Spleen (tissue), 7 donors: ENCODE measurements around the gene CDC42EP2.

Source experiments
- POLR2A ChIP-seq, 3 donors: fragments of 450-650 bp; IDR thresholded peaks; one replicate each; pipeline ENCODE4 v1.5.1; 2017; ENCODE audit warnings: antibody characterized with exemption in 3 of 3, mild to moderate bottlenecking in 1 of 3
- POLR2AphosphoS5 ChIP-seq, 3 donors: sonication (generic); formaldehyde crosslinking; IDR thresholded peaks; one replicate each; pipeline ENCODE4 v1.5.1; 2017; ENCODE audit warnings: antibody characterized with exemption in 3 of 3
- TF ChIP-seq, protein P1 (sequence below), 11 experiments: fragments of 200-600 bp in 7 of 11; fragments of 450-650 bp in 4 of 11; sonication (generic) in 4 of 11; IDR thresholded peaks in 8 of 11; conservative IDR thresholded peaks in 3 of 11; 1 replicate in 7 of 11; 2 replicates in 4 of 11; pipeline versions ENCODE4 v1.4.0 to v1.8.0; 2016 to 2021; ENCODE audit warnings: antibody characterized with exemption in 11 of 11, inconsistent platforms in 4 of 11, mild to moderate bottlenecking in 1 of 11
- donor health status: DM: no; HTN: no; CAD: no; lungs with moderate emphysema.
- donor health status: DM: no; HTN: no; CAD: no.
- donor health status: DM: no; HTN: no; CAD: no.

DNA sequence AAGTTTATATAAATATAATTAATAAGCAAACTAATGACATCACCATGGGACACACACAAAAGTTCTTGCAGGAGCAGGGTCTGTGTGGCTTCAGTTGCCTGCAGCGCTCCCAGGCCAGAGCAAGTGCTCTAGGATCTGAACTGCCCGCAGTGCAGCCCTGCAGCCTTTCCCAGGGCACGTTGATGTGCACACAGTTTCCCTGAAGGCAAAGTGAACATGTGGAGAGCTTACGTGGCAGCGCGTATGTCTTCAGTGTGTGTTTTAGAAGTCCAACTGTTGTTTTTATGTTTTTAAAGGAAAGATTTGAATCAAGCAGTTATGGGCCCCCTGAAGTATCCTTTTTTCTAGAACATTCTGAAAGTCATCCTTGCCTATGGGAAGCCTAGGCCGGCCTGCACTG is 38.7 kb downstream of the CDC42EP2 start:
- TF ChIP-seq, protein P1, sequence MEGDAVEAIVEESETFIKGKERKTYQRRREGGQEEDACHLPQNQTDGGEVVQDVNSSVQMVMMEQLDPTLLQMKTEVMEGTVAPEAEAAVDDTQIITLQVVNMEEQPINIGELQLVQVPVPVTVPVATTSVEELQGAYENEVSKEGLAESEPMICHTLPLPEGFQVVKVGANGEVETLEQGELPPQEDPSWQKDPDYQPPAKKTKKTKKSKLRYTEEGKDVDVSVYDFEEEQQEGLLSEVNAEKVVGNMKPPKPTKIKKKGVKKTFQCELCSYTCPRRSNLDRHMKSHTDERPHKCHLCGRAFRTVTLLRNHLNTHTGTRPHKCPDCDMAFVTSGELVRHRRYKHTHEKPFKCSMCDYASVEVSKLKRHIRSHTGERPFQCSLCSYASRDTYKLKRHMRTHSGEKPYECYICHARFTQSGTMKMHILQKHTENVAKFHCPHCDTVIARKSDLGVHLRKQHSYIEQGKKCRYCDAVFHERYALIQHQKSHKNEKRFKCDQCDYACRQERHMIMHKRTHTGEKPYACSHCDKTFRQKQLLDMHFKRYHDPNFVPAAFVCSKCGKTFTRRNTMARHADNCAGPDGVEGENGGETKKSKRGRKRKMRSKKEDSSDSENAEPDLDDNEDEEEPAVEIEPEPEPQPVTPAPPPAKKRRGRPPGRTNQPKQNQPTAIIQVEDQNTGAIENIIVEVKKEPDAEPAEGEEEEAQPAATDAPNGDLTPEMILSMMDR (IDR thresholded peaks at IDR 0.05 in 8 of 11, conservative IDR thresholded peaks at IDR 0.05 in 3 of 11) = no peak
- no peak for TF ChIP-seq POLR2A (IDR thresholded peaks at IDR 0.05)
- TF ChIP-seq POLR2AphosphoS5 (IDR thresholded peaks at IDR 0.05) = no peak
